ENCODE measurements around the gene MED23.
"Not testable (repeated sequence)": the region's sequence is repeated elsewhere in the genome, so short reads cannot be mapped to it uniquely, and the experiment has no call there.

DNA sequence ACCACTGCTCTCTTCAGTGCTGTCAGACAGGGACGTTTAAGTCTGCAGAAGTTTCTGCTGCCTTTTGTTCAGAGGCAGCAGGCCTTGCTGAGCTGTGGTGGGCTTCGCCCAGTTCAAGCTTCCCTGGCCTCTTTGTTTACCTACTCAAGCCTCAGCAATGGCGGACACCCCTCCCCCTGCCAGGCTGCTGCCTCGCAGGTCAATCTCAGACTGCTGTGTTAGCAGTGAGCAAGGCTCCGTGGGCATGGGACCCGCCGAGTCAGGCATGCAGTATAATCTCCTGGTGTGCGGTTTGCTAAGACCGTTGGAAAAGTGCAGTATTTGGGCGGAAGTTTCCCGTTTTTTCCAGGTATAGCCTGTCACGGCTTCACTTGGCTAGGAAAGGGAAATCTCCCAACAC, 96.4 kb downstream of the MED23 start:
- not testable (repeated sequence) for TF ChIP-seq POLR2A, CTCF (IDR thresholded peaks at IDR 0.05)

All from lower leg skin (tissue), 3 donors.